ENCODE data around the gene GPR173.

GPR173 gene

GRCh38 chrX:53048169-53049126, at the start of gene GPR173:
Gene GPR173, plus strand, starts transcription at chrX:53048789. Its CDS starts 27,833 bp downstream, at chrX:53076622.
- peak; percentile 37 for DNase-seq (ENCODE audit: low spot score)

DNA sequence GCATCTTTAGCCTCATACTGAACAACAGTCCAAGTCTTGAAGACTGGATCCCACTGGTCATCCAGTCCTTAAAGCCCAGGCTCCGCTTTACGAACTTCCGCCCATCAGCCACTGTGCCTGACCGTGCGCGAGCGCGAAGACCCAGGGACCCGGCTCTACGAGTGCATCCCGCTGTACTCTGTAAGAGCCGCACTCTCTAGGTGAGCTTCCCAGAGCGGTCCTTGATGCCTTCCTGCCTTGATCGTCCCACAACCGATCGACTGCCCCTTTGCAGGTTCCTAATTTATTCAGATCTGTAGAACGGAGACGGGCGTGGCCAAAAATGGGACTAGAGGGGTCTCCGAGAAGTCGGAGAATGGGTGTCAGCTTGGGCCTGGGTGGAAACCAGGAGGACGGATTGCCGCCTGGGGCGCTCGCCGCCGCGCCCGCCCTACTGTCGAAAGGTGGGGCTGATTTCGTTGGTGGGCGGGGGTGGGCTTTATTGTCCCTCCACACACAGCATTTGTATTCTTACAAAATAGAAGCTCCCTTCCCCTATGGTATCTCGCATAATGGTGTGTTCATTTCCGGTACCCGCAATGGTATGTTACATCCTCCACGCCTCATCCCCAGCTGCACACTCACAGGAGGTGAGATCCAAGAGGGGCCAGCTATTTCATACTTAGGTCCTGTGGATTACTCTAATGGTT, 48.0 kb upstream of the GPR173 start:
- DNase-seq (ENCODE audit: low spot score), result no peak

GRCh38 chrX:53001958-53002357, 46.6 kb upstream of the GPR173 start:
- DNase-seq (ENCODE audit: low spot score), result no peak

- no peak for DNase-seq (ENCODE audit: low spot score)
Observed at GRCh38 chrX:53003111-53003510, 45.5 kb upstream of the GPR173 start.

GRCh38 chrX:53004038-53004437, 44.6 kb upstream of the GPR173 start:
- peak; percentile 9 for DNase-seq (ENCODE audit: low spot score)

- no peak for DNase-seq (ENCODE audit: low spot score)
Observed at GRCh38 chrX:53004811-53005210, 43.8 kb upstream of the GPR173 start.

DNA sequence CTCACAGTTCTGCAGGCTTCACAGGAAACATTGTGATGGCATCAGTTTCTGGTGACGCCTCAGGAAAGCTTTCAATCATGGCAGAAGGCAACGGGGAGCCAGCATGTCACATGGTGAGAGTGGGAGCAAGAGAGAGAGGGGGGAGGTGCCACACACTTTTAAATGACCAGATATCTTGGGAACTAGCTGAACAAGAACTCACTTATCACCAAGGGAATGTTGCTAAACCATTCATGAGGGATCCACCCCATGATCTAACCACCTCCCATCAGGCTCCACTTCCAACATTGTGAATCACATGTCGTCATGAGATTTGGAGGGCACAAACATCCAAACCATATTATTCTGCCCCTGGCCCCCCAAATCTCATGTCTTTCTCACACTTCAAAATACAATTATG, 43.3 kb upstream of the GPR173 start:
- no peak for DNase-seq (ENCODE audit: low spot score)

DNA sequence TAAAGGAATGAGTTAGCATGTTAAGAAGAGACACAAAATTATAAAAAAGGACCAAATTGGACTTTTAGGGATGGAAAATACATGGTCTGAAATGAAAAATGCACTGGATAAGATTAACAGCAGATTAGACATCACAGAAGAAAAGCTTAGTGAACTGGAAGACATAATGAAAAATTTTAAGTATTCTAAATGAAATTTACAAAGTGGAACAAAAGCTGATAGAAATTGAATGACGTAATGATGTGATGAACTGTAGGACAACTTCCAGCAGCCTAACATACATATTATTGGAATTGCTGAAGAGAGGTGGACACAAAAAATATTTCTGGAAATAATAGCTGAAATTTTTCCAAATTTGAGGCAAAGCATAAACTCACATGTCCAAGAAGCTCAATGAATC, 39.6 kb upstream of the GPR173 start:
- no peak for DNase-seq (ENCODE audit: low spot score)

GRCh38 chrX:53013291-53013690, 35.3 kb upstream of the GPR173 start:
- DNase-seq (ENCODE audit: low spot score), result no peak

DNA sequence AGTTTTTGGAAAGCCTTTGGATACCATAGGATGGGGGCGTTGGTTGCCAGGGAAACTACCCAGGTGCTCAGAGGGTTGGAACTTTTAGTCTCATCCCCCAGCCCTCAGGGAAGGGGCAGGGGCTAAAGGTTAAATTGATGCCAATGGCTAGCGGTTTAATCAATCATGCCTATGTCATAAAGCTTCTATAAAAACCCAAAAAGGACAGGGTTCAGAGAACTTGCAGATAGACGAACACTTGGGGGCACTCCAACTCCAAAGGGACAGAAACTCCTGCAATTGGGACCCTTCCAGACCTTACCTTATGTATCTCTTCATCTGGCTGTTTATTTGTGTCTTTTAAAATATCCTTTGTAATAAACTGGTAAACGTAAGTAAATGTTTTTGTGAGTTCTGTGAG, 30.0 kb upstream of the GPR173 start:
- no peak for DNase-seq (ENCODE audit: low spot score)

DNA sequence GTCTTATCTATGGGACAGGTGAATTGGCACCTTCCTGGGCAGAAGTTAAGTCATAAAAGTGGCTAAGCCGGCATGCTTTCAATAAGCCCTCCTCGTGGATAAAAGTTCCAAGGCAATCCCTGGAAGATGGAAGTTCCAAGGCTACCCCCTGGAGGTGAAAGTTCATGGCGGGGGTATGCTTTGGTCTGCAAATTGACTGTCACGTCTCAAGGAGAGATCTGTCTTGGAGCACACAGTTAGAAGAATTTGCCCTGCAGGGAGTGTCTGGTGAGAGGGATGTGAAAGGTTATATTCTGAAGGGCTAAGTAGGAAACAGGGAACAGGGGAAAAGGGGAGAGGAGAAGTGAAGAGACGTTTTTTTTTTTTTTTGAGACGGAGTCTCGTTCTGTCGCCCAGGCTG, 26.2 kb upstream of the GPR173 start:
- no peak for DNase-seq (ENCODE audit: low spot score)

DNA sequence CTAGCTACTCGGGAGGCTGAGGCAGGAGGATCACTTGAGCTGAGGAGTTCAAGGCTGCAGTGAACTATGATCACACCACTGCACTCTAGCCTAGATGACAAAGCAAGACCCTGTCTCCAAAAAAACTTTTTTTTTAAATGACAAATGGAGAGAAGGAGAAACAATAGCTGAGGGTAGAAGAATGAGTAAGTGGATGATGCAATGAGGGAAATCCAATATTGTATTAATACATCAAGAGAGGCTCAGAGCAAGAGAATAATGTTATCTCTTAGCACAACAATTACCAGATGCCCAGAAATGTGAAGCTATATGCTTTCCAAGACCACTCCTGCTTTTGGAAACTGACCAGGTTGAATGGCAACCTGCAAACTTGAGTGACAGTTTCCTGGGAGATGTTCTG, 19.9 kb upstream of the GPR173 start:
- DNase-seq (ENCODE audit: low spot score), result no peak

GRCh38 chrX:53031380-53031779, 17.2 kb upstream of the GPR173 start:
- DNase-seq (ENCODE audit: low spot score), result no peak

GRCh38 chrX:53036149-53036548, 12.4 kb upstream of the GPR173 start:
- DNase-seq (ENCODE audit: low spot score), result no peak

GRCh38 chrX:53039236-53039635, 9.4 kb upstream of the GPR173 start:
- no peak for DNase-seq (ENCODE audit: low spot score)

DNA sequence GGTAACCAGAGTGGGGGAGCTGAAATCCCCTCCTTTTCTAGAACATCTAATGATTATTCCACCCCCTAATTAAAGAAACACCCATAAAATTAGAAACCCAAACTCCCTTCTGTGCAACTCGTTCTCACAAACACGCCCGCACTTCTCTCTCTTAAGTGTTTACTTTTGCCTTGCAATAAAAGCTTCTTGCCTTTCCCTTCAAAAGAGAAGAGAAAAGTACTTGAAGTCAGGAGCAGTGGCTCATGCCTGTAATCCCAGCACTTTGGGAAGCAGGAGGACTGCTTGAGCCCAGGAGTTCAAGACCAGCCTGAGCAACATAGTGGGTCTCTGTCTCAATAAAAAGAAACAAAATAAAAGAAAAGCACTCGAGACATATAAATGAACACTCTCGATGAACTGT, 3.6 kb upstream of the GPR173 start:
- DNase-seq (ENCODE audit: low spot score), result no peak

DNA sequence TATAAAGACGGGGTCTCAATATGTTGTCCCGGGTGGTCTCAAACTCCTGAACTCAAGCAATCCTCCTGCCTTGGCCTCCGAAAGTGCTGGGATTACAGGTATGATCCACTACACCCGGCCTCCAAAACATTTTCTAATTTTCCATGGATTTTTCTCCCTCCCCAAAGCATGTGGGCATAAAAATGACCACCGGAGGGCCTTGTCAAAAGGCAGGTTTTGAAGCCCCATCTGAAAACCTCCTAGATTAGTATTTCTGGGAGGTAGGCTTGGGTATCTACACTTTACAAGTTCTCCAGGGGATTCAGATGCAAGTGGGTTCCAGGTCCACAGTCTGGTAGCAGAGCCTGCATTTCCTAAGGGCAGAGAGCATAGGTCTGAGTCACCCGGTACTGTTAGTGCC, 1.4 kb upstream of the GPR173 start:
- no peak for DNase-seq (ENCODE audit: low spot score)

DNA sequence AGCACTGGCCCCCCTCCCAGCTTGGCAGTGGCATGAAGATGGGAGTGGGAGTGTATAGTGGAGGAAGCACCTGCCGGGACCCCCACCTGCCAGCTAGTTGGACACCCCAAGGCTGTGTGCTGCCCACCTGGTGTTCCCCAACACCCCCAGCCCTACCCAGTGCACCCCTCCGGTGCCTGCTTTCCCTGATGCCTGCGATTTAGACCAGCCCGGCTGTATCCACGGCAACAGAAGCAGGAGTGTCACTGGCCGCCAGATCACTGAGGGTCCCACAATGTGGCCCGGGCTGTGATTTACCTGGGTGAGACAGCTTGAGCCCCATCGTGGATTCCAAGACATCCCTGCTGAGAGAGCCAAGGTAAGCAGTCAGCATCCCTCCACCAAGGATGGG, 533 bp downstream of the GPR173 start:
- DNase-seq (ENCODE audit: low spot score), result no peak

GRCh38 chrX:53050841-53051240, 2.3 kb downstream of the GPR173 start:
- DNase-seq (ENCODE audit: low spot score), result no peak

GRCh38 chrX:53055244-53055849, 6.8 kb downstream of the GPR173 start:
- DNase-seq (ENCODE audit: low spot score), result no peak

- DNase-seq (ENCODE audit: low spot score), result no peak
Observed at GRCh38 chrX:53056292-53056691, 7.7 kb downstream of the GPR173 start.

DNA sequence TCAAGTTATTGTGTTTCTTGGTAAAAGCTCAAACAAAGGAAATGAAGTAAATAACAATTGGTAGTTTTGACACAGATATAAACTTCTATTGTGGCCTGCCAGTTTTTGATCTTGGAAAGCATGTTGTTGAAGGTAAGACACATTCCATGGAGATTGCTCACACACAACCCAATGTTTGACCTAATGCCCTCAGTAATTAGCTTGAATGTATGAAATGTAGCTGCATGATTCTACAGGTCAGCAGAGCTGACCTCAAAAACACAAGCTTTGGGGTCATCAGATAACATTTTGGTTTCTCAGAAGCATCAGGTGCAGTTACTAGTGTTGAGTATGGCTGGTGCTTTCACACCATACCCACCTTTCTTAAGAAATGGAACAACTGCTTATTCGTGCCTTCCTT, 16.5 kb downstream of the GPR173 start:
- DNase-seq (ENCODE audit: low spot score), result peak; percentile 32

DNA sequence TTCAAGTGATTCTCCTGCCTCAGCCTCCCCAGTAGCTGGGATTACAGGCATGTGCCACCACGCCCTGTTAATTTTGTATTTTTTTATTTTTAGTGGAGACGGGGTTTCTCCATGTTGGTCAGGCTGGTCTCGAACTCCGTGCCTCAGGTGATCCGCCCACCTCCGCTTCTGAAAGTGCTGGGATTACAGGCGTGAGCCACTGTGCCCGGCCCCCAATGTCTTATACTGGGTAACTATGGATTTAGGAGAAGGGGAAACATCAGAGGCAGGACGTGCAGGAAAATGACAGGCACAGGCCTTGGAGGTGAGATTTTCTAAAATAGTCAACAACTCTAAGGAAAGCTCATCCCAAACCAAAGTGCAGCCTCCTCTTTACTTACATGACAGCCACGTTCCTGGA, 22.5 kb downstream of the GPR173 start:
- no peak for DNase-seq (ENCODE audit: low spot score)
